Keratinocyte (primary cell): ENCODE data around the gene RNF212. TPM values are rescaled to one million over a fixed set of nuclear protein-coding genes. Genes with fewer than 3 reads are reported as not detected.

Experiments
- DNase-seq: peaks from one replicate; pipeline ENCODE4 v3.0.0-alpha.2; 2011; ENCODE audit warnings: low read depth, missing footprints, low spot score
- FAIRE-seq: peaks from 2 replicates; lab custom pipeline; 2011; peaks lifted over from hg19 to GRCh38; lab: Jason Lieb, UNC
- H2AFZ ChIP-seq: 2 replicates; pipeline ENCODE4 v1.6.0; 2012; ENCODE audit warnings: low read length, control low read depth, inconsistent platforms; ENCODE audit not compliant: control insufficient read depth
- H3K27ac ChIP-seq: 2 replicates; pipeline ENCODE4 v1.5.1; 2011; ENCODE audit warnings: low read length; ENCODE audit not compliant: control insufficient read depth, insufficient read depth
- H3K27me3 ChIP-seq: 3 replicates; pipeline ENCODE4 v1.6.0; 2011; ENCODE audit warnings: low read length; ENCODE audit not compliant: control insufficient read depth, insufficient read depth; ENCODE audit errors: extremely low read depth
- H3K36me3 ChIP-seq, 2 experiments: 2 replicates in 1 of 2; 3 replicates in 1 of 2; pipeline ENCODE4 v1.5.1; 2011; ENCODE audit warnings: low read length in 2 of 2, mild to moderate bottlenecking in 1 of 2; ENCODE audit not compliant: control insufficient read depth in 2 of 2, insufficient read depth in 2 of 2; ENCODE audit errors: extremely low read depth in 1 of 2
- H3K4me1 ChIP-seq: 3 replicates; pipeline ENCODE4 v1.5.1; 2011; ENCODE audit warnings: low read length; ENCODE audit not compliant: control insufficient read depth, insufficient read depth; ENCODE audit errors: extremely low read depth
- H3K4me2 ChIP-seq: 3 replicates; pipeline ENCODE4 v1.6.0; 2011; ENCODE audit warnings: low read depth, low read length; ENCODE audit not compliant: control insufficient read depth, insufficient read depth; ENCODE audit errors: extremely low read depth
- H3K4me3 ChIP-seq, 3 experiments: fragments of 200-600 bp in 1 of 3; sonication (generic) in 1 of 3; 2 replicates in 2 of 3; 3 replicates in 1 of 3; pipeline ENCODE4 v1.5.1; 2011 to 2016; ENCODE audit warnings: low read length in 3 of 3, mild to moderate bottlenecking in 3 of 3, control low read depth in 2 of 3, inconsistent platforms in 1 of 3, low read depth in 1 of 3, mixed read lengths in 1 of 3, mixed run types in 1 of 3, moderate library complexity in 1 of 3; ENCODE audit not compliant: control insufficient read depth in 2 of 3, insufficient read depth in 2 of 3; ENCODE audit errors: extremely low read depth in 1 of 3
- H3K79me2 ChIP-seq: 2 replicates; pipeline ENCODE4 v1.6.0; 2012; ENCODE audit warnings: low read length; ENCODE audit not compliant: control insufficient read depth, insufficient read depth
- H3K9ac ChIP-seq: 3 replicates; pipeline ENCODE4 v1.6.0; 2011; ENCODE audit warnings: low read length; ENCODE audit not compliant: control insufficient read depth, insufficient read depth; ENCODE audit errors: extremely low read depth
- H3K9me1 ChIP-seq: 3 replicates; pipeline ENCODE4 v1.6.0; 2011; ENCODE audit warnings: low read length; ENCODE audit not compliant: control insufficient read depth, insufficient read depth; ENCODE audit errors: extremely low read depth
- H3K9me3 ChIP-seq: 2 replicates; pipeline ENCODE4 v1.5.1; 2012; ENCODE audit warnings: low read depth, low read length; ENCODE audit not compliant: control insufficient read depth
- H4K20me1 ChIP-seq: 3 replicates; pipeline ENCODE4 v1.6.0; 2011; ENCODE audit warnings: low read length; ENCODE audit not compliant: control insufficient read depth, insufficient read depth; ENCODE audit errors: extremely low read depth
- EZH2 ChIP-seq: IDR thresholded peaks from one replicate; pipeline ENCODE4 v1.6.1; 2012; ENCODE audit warnings: inconsistent platforms, mild to moderate bottlenecking, low read length, moderate library complexity
- dilution Hi-C: fragments of 300-500 bp; cut with MboI; formaldehyde crosslinking; loops from one replicate; pipeline ENCODE4 v1.7.0; 2020; ENCODE audit warnings: low sequenced_read_pairs; ENCODE audit not compliant: extremely low pct_ligation_motif_present
- polyA plus RNA-seq, 5 experiments: library from polyadenylated mRNA; depleted of rRNA in 3 of 5; stranded (reverse) in 3 of 5; stranded (forward) in 1 of 5; unstranded in 1 of 5; fragments of >200 nt; gene quantifications; 1 replicate in 1 of 5; 2 replicates in 3 of 5; 3 replicates in 1 of 5; pipeline versions ENCODE4 v1.2.1 to v1.2.3, GENCODE V29; 2011 to 2012; ENCODE audit warnings: missing spikeins in 2 of 5, low read depth in 1 of 5, low replicate concordance in 1 of 5
- TF ChIP-seq, protein P1 (sequence below), 3 experiments: IDR thresholded peaks in 1 of 3; conservative IDR thresholded peaks in 1 of 3; optimal IDR thresholded peaks in 1 of 3; 2 replicates in 2 of 3; 3 replicates in 1 of 3; pipeline versions ENCODE3 to v1.5.1; 2011; ENCODE audit warnings: low read length in 3 of 3, mild to moderate bottlenecking in 3 of 3, moderate library complexity in 2 of 3, control low read depth in 1 of 3, inconsistent platforms in 1 of 3; ENCODE audit not compliant: insufficient read depth in 2 of 3; ENCODE audit errors: extremely low read depth in 1 of 3

The RNF212 gene
- polyA plus RNA-seq, 1 donor (not counting 4 experiments of a cell fraction or from before 2014, with no cell fraction given): 0.16 TPM

DNA sequence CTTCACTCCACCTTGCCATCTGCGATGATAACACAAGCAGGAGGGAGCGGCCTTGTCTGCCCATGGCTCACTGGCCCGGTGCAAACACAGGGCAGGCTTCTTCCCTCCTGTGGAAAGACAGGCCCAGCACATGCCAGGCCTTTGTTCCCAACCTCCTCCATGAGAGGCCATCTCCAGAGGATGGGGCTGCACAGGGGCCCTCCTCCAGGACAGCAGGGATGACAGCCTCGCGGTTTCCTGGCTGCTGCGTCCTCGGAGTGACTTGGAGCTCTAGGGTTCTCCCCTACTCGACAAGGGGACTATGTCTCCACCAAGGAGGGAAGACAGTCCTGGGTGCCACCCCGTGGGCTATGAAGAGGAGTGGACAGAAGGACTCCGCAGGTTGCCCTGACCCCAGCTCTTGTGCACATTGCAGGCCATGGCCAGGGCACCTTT is 21.8 kb downstream of the RNF212 start:
- Histone ChIP-seq H3K4me2 (no peak overlapping the region), H3K4me1 (no peaks in the 10 kb centered on the region), H3K9ac (no peak overlapping the region), H3K36me3 (no peaks in the 10 kb centered on the region), H3K9me1 (no peaks in the 10 kb centered on the region), H3K27ac (no peak overlapping the region), H3K27me3 (peaks cover 7% of the 10 kb centered on the region), H3K79me2 (no peaks in the 10 kb centered on the region), H4K20me1 (no peaks in the 10 kb centered on the region), H3K9me3 (no peaks in the 10 kb centered on the region), H3K4me3 (no peak overlapping the region), H2AFZ (no peak overlapping the region)
- dilution Hi-C loops: no loop called here
- DNase-seq: no peak
- no peak for FAIRE-seq
- TF ChIP-seq EZH2: no peak
- TF ChIP-seq, protein P1, sequence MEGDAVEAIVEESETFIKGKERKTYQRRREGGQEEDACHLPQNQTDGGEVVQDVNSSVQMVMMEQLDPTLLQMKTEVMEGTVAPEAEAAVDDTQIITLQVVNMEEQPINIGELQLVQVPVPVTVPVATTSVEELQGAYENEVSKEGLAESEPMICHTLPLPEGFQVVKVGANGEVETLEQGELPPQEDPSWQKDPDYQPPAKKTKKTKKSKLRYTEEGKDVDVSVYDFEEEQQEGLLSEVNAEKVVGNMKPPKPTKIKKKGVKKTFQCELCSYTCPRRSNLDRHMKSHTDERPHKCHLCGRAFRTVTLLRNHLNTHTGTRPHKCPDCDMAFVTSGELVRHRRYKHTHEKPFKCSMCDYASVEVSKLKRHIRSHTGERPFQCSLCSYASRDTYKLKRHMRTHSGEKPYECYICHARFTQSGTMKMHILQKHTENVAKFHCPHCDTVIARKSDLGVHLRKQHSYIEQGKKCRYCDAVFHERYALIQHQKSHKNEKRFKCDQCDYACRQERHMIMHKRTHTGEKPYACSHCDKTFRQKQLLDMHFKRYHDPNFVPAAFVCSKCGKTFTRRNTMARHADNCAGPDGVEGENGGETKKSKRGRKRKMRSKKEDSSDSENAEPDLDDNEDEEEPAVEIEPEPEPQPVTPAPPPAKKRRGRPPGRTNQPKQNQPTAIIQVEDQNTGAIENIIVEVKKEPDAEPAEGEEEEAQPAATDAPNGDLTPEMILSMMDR (optimal IDR thresholded peaks at IDR 0.05 in 1 of 3, IDR thresholded peaks at IDR 0.05 in 1 of 3, conservative IDR thresholded peaks at IDR 0.05 in 1 of 3; ENCODE audit: extremely low read depth in 1 of 3, insufficient read depth in 2 of 3, low read length in 3 of 3): no peak

DNA sequence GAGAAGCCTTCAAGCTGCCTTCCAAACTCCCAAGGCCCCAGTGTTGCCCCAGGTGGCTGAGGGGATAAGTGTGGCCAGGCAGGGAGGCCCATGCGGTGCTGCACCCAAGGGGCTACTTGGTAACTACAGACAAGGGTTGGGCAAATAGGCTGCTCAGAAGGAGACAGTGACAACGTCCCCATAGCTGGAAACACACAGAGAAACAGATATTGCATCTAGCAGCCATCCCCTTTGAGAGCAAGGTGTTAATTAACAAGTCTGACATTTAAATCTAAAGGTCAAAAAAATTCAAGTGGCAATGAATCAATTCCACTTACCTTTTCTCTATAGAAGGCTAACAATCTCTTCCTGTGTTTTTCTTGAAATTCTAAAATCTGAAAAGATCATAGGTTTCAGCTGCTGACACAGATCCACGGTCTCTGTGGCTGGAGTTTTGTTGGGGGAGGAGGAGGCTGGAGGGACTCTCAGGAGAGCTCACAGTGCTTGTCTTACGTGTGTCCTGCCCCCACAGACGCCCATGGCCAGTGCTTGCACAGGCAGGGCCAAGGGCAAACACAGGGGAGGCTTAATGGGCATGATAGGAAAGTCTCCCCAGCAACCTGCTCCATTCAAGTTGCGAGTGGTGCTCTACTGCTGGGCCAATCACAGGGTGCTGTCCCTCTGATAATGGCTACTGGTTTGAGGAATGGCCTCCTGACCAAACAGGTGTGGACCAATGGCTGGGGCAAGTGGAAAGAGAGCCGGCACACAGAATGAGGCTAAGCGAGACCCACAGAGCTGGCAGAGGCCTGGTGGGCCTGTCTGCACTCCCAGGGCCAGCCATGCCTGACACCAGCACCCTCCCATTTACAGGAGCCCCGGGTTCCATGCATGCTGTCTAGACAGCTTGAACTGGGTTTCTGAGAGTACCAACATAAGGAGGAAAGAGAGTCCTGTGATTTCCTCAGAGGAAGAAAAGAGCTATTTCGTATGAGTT is 22.6 kb downstream of the RNF212 start:
- no peaks in the 10 kb centered on the region for H4K20me1 ChIP-seq
- H3K9ac ChIP-seq: no peak overlapping the region
- dilution Hi-C loops: no loop called here
- no peak overlapping the region for H3K4me2 ChIP-seq
- no peak overlapping the region for H2AFZ ChIP-seq
- no peak overlapping the region for H3K27ac ChIP-seq
- no peaks in the 10 kb centered on the region for H3K9me1 ChIP-seq
- no peaks in the 10 kb centered on the region for H3K9me3 ChIP-seq
- H3K4me3 ChIP-seq: no peak overlapping the region
- H3K36me3 ChIP-seq: no peaks in the 10 kb centered on the region
- DNase-seq (no peak), FAIRE-seq (no peak)
- no peaks in the 10 kb centered on the region for H3K4me1 ChIP-seq
- H3K27me3 ChIP-seq: peaks cover 9% of the 10 kb centered on the region
- TF ChIP-seq, protein P1 (optimal IDR thresholded peaks at IDR 0.05 in 1 of 3, IDR thresholded peaks at IDR 0.05 in 1 of 3, conservative IDR thresholded peaks at IDR 0.05 in 1 of 3; ENCODE audit: extremely low read depth in 1 of 3, insufficient read depth in 2 of 3, low read length in 3 of 3): no peak
- no peak for TF ChIP-seq EZH2
- H3K79me2 ChIP-seq: no peaks in the 10 kb centered on the region
